ENCODE results near the gene HIVEP3.

HIVEP3 gene

DNA sequence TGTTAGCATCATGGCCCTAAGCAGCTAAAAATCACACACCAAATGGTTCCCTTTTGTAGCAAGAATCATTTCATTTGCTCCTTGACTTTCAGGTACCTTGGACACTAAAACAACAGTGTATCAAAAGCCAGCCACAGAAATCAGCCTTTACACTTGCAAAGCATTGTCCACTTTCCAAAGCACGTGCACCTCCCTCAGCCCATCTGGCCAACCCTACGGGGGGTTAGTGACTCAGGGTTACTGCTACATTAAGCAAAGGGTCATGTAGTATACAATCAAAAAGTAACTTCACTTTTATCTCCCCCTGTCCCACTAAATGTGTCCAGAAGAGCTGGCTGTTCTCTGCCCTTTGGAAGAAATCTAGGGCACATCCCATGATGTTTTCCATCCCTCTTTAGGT lies 149.7 kb downstream of the HIVEP3 start:
- peaks cover 19% of the 10 kb centered on the region for H3K4me1 ChIP-seq (ENCODE audit: insufficient read depth, low read length, poor library complexity, severe bottlenecking)
- no peak overlapping the region for H3K9ac ChIP-seq (ENCODE audit: low read depth, low read length, poor library complexity, severe bottlenecking)
- no peak overlapping the region for H3K4me2 ChIP-seq (ENCODE audit: low read depth, low read length, poor library complexity, severe bottlenecking)
- H3K4me3 ChIP-seq (ENCODE audit: low read length, poor library complexity, severe bottlenecking), result no peak overlapping the region
- no peaks in the 10 kb centered on the region for H3K9me2 ChIP-seq (replicated peaks; ENCODE audit: low read depth, low read length)
- H2AFZ ChIP-seq (ENCODE audit: low read length), result no peak overlapping the region
- no peaks in the 10 kb centered on the region for H3K9me3 ChIP-seq (ENCODE audit: insufficient read depth, low read depth, low read length)
- no peaks in the 10 kb centered on the region for H3K27me3 ChIP-seq (ENCODE audit: insufficient read depth, low read length, poor library complexity, severe bottlenecking)
- H3F3A ChIP-seq (ENCODE audit: low read depth), result no peaks in the 10 kb centered on the region
- no peaks in the 10 kb centered on the region for H3K36me3 ChIP-seq (ENCODE audit: insufficient read depth, low read length)
- no peaks in the 10 kb centered on the region for H4K20me1 ChIP-seq (ENCODE audit: insufficient read depth, low read length, poor library complexity, severe bottlenecking)
- TF ChIP-seq EZH2phosphoT487 (IDR thresholded peaks at IDR 0.05; ENCODE audit: borderline replicate concordance) (no peak), CTCF (conservative IDR thresholded peaks at IDR 0.05; ENCODE audit: low read length) (no peak)
- H3K79me2 ChIP-seq (ENCODE audit: insufficient read depth, low read length), result no peaks in the 10 kb centered on the region

GRCh38 chr1:41768583-41768982 lies 150.1 kb downstream of the HIVEP3 start:
- Histone ChIP-seq H3K4me1 (ENCODE audit: insufficient read depth, low read length, poor library complexity, severe bottlenecking) (peaks cover 19% of the 10 kb centered on the region), H3K9me3 (ENCODE audit: insufficient read depth, low read depth, low read length) (no peaks in the 10 kb centered on the region), H3K36me3 (ENCODE audit: insufficient read depth, low read length) (no peaks in the 10 kb centered on the region), H3F3A (ENCODE audit: low read depth) (no peaks in the 10 kb centered on the region), H2AFZ (ENCODE audit: low read length) (no peak overlapping the region), H3K9ac (ENCODE audit: low read depth, low read length, poor library complexity, severe bottlenecking) (no peak overlapping the region), H3K4me3 (ENCODE audit: low read length, poor library complexity, severe bottlenecking) (no peak overlapping the region), H3K27me3 (ENCODE audit: insufficient read depth, low read length, poor library complexity, severe bottlenecking) (no peaks in the 10 kb centered on the region), H3K9me2 (replicated peaks; ENCODE audit: low read depth, low read length) (no peaks in the 10 kb centered on the region), H3K4me2 (ENCODE audit: low read depth, low read length, poor library complexity, severe bottlenecking) (no peak overlapping the region), H4K20me1 (ENCODE audit: insufficient read depth, low read length, poor library complexity, severe bottlenecking) (no peaks in the 10 kb centered on the region), H3K79me2 (ENCODE audit: insufficient read depth, low read length) (no peaks in the 10 kb centered on the region)
- TF ChIP-seq CTCF (conservative IDR thresholded peaks at IDR 0.05; ENCODE audit: low read length) (no peak), EZH2phosphoT487 (IDR thresholded peaks at IDR 0.05; ENCODE audit: borderline replicate concordance) (no peak)

GRCh38 chr1:41767534-41768525 lies 150.9 kb downstream of the HIVEP3 start:
- TF ChIP-seq EZH2phosphoT487 (IDR thresholded peaks at IDR 0.05; ENCODE audit: borderline replicate concordance) (no peak), CTCF (conservative IDR thresholded peaks at IDR 0.05; ENCODE audit: low read length) (no peak)
- H2AFZ ChIP-seq (ENCODE audit: low read length), result no peak overlapping the region
- H3K9me2 ChIP-seq (replicated peaks; ENCODE audit: low read depth, low read length), result no peaks in the 10 kb centered on the region
- H3K4me1 ChIP-seq (ENCODE audit: insufficient read depth, low read length, poor library complexity, severe bottlenecking), result peaks cover 19% of the 10 kb centered on the region
- H3K79me2 ChIP-seq (ENCODE audit: insufficient read depth, low read length), result no peaks in the 10 kb centered on the region
- H3K4me3 ChIP-seq (ENCODE audit: low read length, poor library complexity, severe bottlenecking), result no peak overlapping the region
- H3K27me3 ChIP-seq (ENCODE audit: insufficient read depth, low read length, poor library complexity, severe bottlenecking), result no peaks in the 10 kb centered on the region
- no peaks in the 10 kb centered on the region for H4K20me1 ChIP-seq (ENCODE audit: insufficient read depth, low read length, poor library complexity, severe bottlenecking)
- no peak overlapping the region for H3K9ac ChIP-seq (ENCODE audit: low read depth, low read length, poor library complexity, severe bottlenecking)
- H3K36me3 ChIP-seq (ENCODE audit: insufficient read depth, low read length), result no peaks in the 10 kb centered on the region
- H3K4me2 ChIP-seq (ENCODE audit: low read depth, low read length, poor library complexity, severe bottlenecking), result no peak overlapping the region
- H3K9me3 ChIP-seq (ENCODE audit: insufficient read depth, low read depth, low read length), result no peaks in the 10 kb centered on the region
- H3F3A ChIP-seq (ENCODE audit: low read depth), result no peaks in the 10 kb centered on the region

Measured in Loucy (cell line).